Neural crest cell (in vitro differentiated cells): ENCODE measurements around the gene PANX2. TPM values are rescaled to one million over a fixed set of nuclear protein-coding genes. Genes with fewer than 3 reads are reported as not detected.

Experiments
- DNase-seq: peaks from one replicate; pipeline ENCODE4 v3.0.0; 2021; ENCODE audit warnings: low read depth, mixed read lengths, low spot score
- H3K27ac Mint-ChIP-seq: one replicate; pipeline ENCODE4 v1.8.0; 2021; ENCODE audit warnings: mild to moderate bottlenecking, mixed read lengths; ENCODE audit not compliant: unreplicated experiment
- H3K27me3 Mint-ChIP-seq: 2 replicates; pipeline ENCODE4 v1.8.0; 2021; ENCODE audit warnings: low read depth, mild to moderate bottlenecking, mixed read lengths
- H3K36me3 Mint-ChIP-seq: 2 replicates; pipeline ENCODE4 v1.8.0; 2021; ENCODE audit warnings: low read depth, mild to moderate bottlenecking, mixed read lengths
- H3K4me1 Mint-ChIP-seq: 2 replicates; pipeline ENCODE4 v1.8.0; 2021; ENCODE audit warnings: mixed read lengths
- H3K4me3 Mint-ChIP-seq: one replicate; pipeline ENCODE4 v1.8.0; 2021; ENCODE audit warnings: mild to moderate bottlenecking, mixed read lengths
- H3K9me3 Mint-ChIP-seq: 2 replicates; pipeline ENCODE4 v1.8.0; 2021; ENCODE audit warnings: mixed read lengths
- CTCF ChIP-seq: fragments of 200-600 bp; sonication (generic); conservative IDR thresholded peaks from 2 replicates; pipeline ENCODE4 v1.5.0; 2021; ENCODE audit warnings: antibody characterized with exemption, mild to moderate bottlenecking
- total RNA-seq: library from RNA; stranded (reverse); gene quantifications from 2 replicates; pipeline ENCODE4 v1.2.1, GENCODE V29; 2021

The PANX2 gene
- total RNA-seq, 1 donor from 2014 or later, result 2.5 TPM

GRCh38 chr22:50220603-50221409 is 50.3 kb downstream of the PANX2 start:
- H3K4me1 Mint-ChIP-seq, result no peaks in the 10 kb centered on the region
- no peak for DNase-seq
- H3K9me3 Mint-ChIP-seq, result no peaks in the 10 kb centered on the region
- no peak overlapping the region for H3K27ac Mint-ChIP-seq
- no peak for TF ChIP-seq CTCF
- H3K4me3 Mint-ChIP-seq, result no peak overlapping the region
- peaks cover 7% of the 10 kb centered on the region for H3K36me3 Mint-ChIP-seq
- H3K27me3 Mint-ChIP-seq, result no peaks in the 10 kb centered on the region

GRCh38 chr22:50221410-50222300 is 51.1 kb downstream of the PANX2 start:
- H3K27me3 Mint-ChIP-seq, result no peaks in the 10 kb centered on the region
- no peak for DNase-seq
- H3K36me3 Mint-ChIP-seq, result peaks cover 7% of the 10 kb centered on the region
- no peak overlapping the region for H3K27ac Mint-ChIP-seq
- no peak for TF ChIP-seq CTCF
- H3K4me1 Mint-ChIP-seq, result no peaks in the 10 kb centered on the region
- no peak overlapping the region for H3K4me3 Mint-ChIP-seq
- H3K9me3 Mint-ChIP-seq, result no peaks in the 10 kb centered on the region

GRCh38 chr22:50222508-50222907 is 52.0 kb downstream of the PANX2 start:
- Mint-ChIP-seq H3K4me1 (no peaks in the 10 kb centered on the region), H3K4me3 (no peak overlapping the region), H3K27ac (no peak overlapping the region), H3K9me3 (no peaks in the 10 kb centered on the region), H3K27me3 (no peaks in the 10 kb centered on the region), H3K36me3 (peaks cover 7% of the 10 kb centered on the region)
- no peak for TF ChIP-seq CTCF
- no peak for DNase-seq

- H3K27ac Mint-ChIP-seq, result no peak overlapping the region
- no peaks in the 10 kb centered on the region for H3K4me1 Mint-ChIP-seq
- H3K4me3 Mint-ChIP-seq, result peak overlapping the region; percentile 23
- DNase-seq, result no peak
- TF ChIP-seq CTCF, result no peak
- no peaks in the 10 kb centered on the region for H3K9me3 Mint-ChIP-seq
- peaks cover 7% of the 10 kb centered on the region for H3K36me3 Mint-ChIP-seq
- no peaks in the 10 kb centered on the region for H3K27me3 Mint-ChIP-seq
These were observed 53.5 kb downstream of the PANX2 start for GRCh38 chr22:50224071-50224470.

- H3K36me3 Mint-ChIP-seq, result peaks cover 7% of the 10 kb centered on the region
- no peak overlapping the region for H3K4me3 Mint-ChIP-seq
- no peak for TF ChIP-seq CTCF
- no peak for DNase-seq
- H3K27ac Mint-ChIP-seq, result no peak overlapping the region
- no peaks in the 10 kb centered on the region for H3K9me3 Mint-ChIP-seq
- H3K27me3 Mint-ChIP-seq, result no peaks in the 10 kb centered on the region
- H3K4me1 Mint-ChIP-seq, result no peaks in the 10 kb centered on the region
These were observed 54.9 kb downstream of the PANX2 start for GRCh38 chr22:50225200-50225969.
